DOHH2 (cell line): ENCODE data around the gene FOXN3.

Experiments used
- EZH2phosphoT487 ChIP-seq: fragments of 200-600 bp; sonication (generic); IDR thresholded peaks from 2 replicates; pipeline ENCODE4 v1.6.1; 2017; ENCODE audit warnings: borderline replicate concordance, mild to moderate bottlenecking, antibody characterized with exemption, low read length, moderate library complexity, mixed read lengths
- TF ChIP-seq, protein P1 (sequence below): fragments of 200-600 bp; sonication (generic); IDR thresholded peaks from one replicate; pipeline ENCODE4 v1.5.1; 2014; ENCODE audit warnings: antibody characterized with exemption, mild to moderate bottlenecking, low read depth, low read length; ENCODE audit not compliant: poor library complexity, severe bottlenecking

DNA sequence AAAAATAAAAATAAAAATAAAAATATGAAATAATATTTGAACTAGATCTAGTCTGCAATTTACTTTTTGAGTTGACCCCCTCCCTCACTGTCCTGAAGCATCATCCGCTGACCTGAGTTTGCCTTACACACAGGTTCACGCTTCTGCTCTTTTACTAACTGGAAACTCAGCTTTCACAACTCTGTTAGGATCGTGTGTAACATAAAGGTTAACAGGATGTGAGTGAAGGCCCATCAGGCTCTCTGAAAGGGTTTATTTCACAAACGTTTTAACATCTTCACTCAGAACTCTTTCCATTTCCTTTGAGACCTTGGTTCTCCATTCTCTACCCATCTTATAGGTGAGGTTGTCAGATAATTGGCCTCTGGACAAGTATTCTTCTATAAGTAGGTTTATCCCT lies 191.4 kb downstream of the FOXN3 start:
- TF ChIP-seq, protein P1, sequence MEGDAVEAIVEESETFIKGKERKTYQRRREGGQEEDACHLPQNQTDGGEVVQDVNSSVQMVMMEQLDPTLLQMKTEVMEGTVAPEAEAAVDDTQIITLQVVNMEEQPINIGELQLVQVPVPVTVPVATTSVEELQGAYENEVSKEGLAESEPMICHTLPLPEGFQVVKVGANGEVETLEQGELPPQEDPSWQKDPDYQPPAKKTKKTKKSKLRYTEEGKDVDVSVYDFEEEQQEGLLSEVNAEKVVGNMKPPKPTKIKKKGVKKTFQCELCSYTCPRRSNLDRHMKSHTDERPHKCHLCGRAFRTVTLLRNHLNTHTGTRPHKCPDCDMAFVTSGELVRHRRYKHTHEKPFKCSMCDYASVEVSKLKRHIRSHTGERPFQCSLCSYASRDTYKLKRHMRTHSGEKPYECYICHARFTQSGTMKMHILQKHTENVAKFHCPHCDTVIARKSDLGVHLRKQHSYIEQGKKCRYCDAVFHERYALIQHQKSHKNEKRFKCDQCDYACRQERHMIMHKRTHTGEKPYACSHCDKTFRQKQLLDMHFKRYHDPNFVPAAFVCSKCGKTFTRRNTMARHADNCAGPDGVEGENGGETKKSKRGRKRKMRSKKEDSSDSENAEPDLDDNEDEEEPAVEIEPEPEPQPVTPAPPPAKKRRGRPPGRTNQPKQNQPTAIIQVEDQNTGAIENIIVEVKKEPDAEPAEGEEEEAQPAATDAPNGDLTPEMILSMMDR, result no peak
- TF ChIP-seq EZH2phosphoT487, result no peak
